Naive thymus-derived CD4-positive, alpha-beta T cell (primary cell): ENCODE data around the gene HAND2. TPM values are rescaled to one million over a fixed set of nuclear protein-coding genes. Genes with fewer than 3 reads are reported as not detected.

ENCODE experiments used
- ATAC-seq: fragments of 150-1000 bp; cut with Tn5 transposase; 2 replicates; pipeline ENCODE4 v1.10.0; 2021; ENCODE audit warnings: mild to moderate bottlenecking, moderate library complexity
- CTCF ChIA-PET: fragments of 350-600 bp; sonication (Branson Sonifier 250); formaldehyde crosslinking; loops from one replicate; lab custom pipeline; 2021; ENCODE audit warnings: antibody characterized with exemption; lab: Charles Lee
- POLR2A ChIA-PET: fragments of 350-600 bp; sonication (Branson Sonifier 250); formaldehyde crosslinking; loops from one replicate; lab custom pipeline; 2021; ENCODE audit warnings: antibody characterized with exemption, inconsistent platforms; lab: Charles Lee
- DNase-seq, 9 donors: peaks; one replicate each; pipeline versions ENCODE4 v3.0.0 to v3.0.0-alpha.2; 2020 to 2022; ENCODE audit warnings: mixed read lengths in 1 of 9
- H3K27ac ChIP-seq: one replicate; pipeline ENCODE4 v1.7.0; 2013; ENCODE audit warnings: mild to moderate bottlenecking, low read depth, low read length, moderate library complexity
- H3K27me3 ChIP-seq, 2 donors: one replicate each; pipeline ENCODE4 v1.7.0; 2013; ENCODE audit warnings: low read length in 2 of 2, mild to moderate bottlenecking in 2 of 2, moderate library complexity in 2 of 2; ENCODE audit not compliant: control insufficient read depth in 2 of 2, insufficient read depth in 2 of 2
- H3K36me3 ChIP-seq, 3 experiments: 1 replicate in 2 of 3; 2 replicates in 1 of 3; pipeline ENCODE4 v1.7.0; 2013; ENCODE audit warnings: low read length in 3 of 3, mild to moderate bottlenecking in 3 of 3, moderate library complexity in 1 of 3; ENCODE audit not compliant: insufficient read depth in 3 of 3, control insufficient read depth in 2 of 3
- H3K4me1 ChIP-seq, 2 donors: one replicate each; pipeline ENCODE4 v1.7.0; 2013; ENCODE audit warnings: low read length in 2 of 2, mild to moderate bottlenecking in 2 of 2, moderate library complexity in 1 of 2; ENCODE audit not compliant: control insufficient read depth in 2 of 2, insufficient read depth in 2 of 2
- H3K4me3 ChIP-seq: 2 replicates; pipeline ENCODE4 v1.7.0; 2013; ENCODE audit warnings: mild to moderate bottlenecking, low read length
- H3K9me3 ChIP-seq, 3 experiments: 1 replicate in 2 of 3; 2 replicates in 1 of 3; pipeline ENCODE4 v1.7.0; 2013; ENCODE audit warnings: low read length in 3 of 3; ENCODE audit not compliant: control insufficient read depth in 2 of 3
- H3K27ac Mint-ChIP-seq, 9 donors: one replicate each; pipeline ENCODE4 v1.8.0; 2020 to 2022; ENCODE audit warnings: mixed read lengths in 9 of 9, mild to moderate bottlenecking in 8 of 9, moderate library complexity in 5 of 9, inconsistent platforms in 2 of 9
- H3K27me3 Mint-ChIP-seq, 5 donors: one replicate each; pipeline ENCODE4 v1.8.0; 2021 to 2022; ENCODE audit warnings: mixed read lengths in 5 of 5, mild to moderate bottlenecking in 1 of 5
- H3K36me3 Mint-ChIP-seq, 5 donors: one replicate each; pipeline ENCODE4 v1.8.0; 2020 to 2022; ENCODE audit warnings: mixed read lengths in 5 of 5, mild to moderate bottlenecking in 3 of 5, inconsistent platforms in 1 of 5
- H3K4me1 Mint-ChIP-seq, 7 donors: one replicate each; pipeline ENCODE4 v1.8.0; 2020 to 2022; ENCODE audit warnings: mixed read lengths in 7 of 7, mild to moderate bottlenecking in 3 of 7, inconsistent platforms in 1 of 7
- H3K4me3 Mint-ChIP-seq, 10 donors: one replicate each; pipeline ENCODE4 v1.8.0; 2020 to 2022; ENCODE audit warnings: mild to moderate bottlenecking in 10 of 10, mixed read lengths in 10 of 10, moderate library complexity in 6 of 10, inconsistent platforms in 2 of 10
- H3K9me3 Mint-ChIP-seq, 11 donors: one replicate each; pipeline ENCODE4 v1.8.0; 2020 to 2022; ENCODE audit warnings: mixed read lengths in 11 of 11, mild to moderate bottlenecking in 4 of 11, inconsistent platforms in 1 of 11, moderate library complexity in 1 of 11
- intact Hi-C, 2 donors: fragments of 100-400 bp; cut with micrococcal nuclease; formaldehyde crosslinking; loops; one replicate each; pipeline ENCODE4 v1.15.1; 2023
- polyA plus RNA-seq, 2 donors: library from polyadenylated mRNA; unstranded; fragments of 300-500 nt; fragmentation: Illumina TruSeq; gene quantifications; one replicate each; pipeline ENCODE4 v1.2.3, GENCODE V29; 2021
- total RNA-seq, 6 experiments: library from RNA in 5 of 6; stranded (reverse) in 5 of 6; gene quantifications; 1 replicate in 5 of 6; 2 replicates in 1 of 6; pipeline ENCODE4 v1.2.3 and lab custom pipeline; 2021 to 2026

The HAND2 gene
- total and polyA plus RNA-seq, 7 experiments from 2014 or later: not detected

- H3K4me1 ChIP-seq: peaks cover 4 to 8% of the 10 kb centered on the region in 2 donors
- CTCF ChIA-PET: no interaction called here
- H3K9me3 ChIP-seq: peaks cover 0 to 39% (median 0%) of the 10 kb centered on the region in 3 experiments
- Mint-ChIP-seq H3K4me3 (peak overlapping the region in 5 of 10 donors; percentile 3 to 75 (median 28)), H3K27ac (peak overlapping the region in 7 of 9 donors; percentile 5 to 88 (median 75)), H3K9me3 (peaks cover 0 to 75% (median 31%) of the 10 kb centered on the region in 11 donors), H3K4me1 (peaks cover 5 to 53% (median 34%) of the 10 kb centered on the region in 7 donors), H3K36me3 (peaks cover 0 to 33% (median 6%) of the 10 kb centered on the region in 5 donors), H3K27me3 (peaks cover 82 to 92% (median 89%) of the 10 kb centered on the region in 5 donors)
- DNase-seq (no peak), ATAC-seq (no peak)
- no peak overlapping the region for H3K27ac ChIP-seq
- H3K27me3 ChIP-seq: peaks cover 9 to 67% of the 10 kb centered on the region in 2 donors
- no peaks in the 10 kb centered on the region for H3K36me3 ChIP-seq
- no peak overlapping the region for H3K4me3 ChIP-seq
- POLR2A ChIA-PET: no interaction called here
- intact Hi-C loops: loop anchor here in 1 of 2 donors (1.0 kb wide), 1 partner anchor 9 kb away; no protein-coding TSS in a partner anchor
Measured at GRCh38 chr4:173527103-173527891, 2.7 kb downstream of the HAND2 start.

DNA sequence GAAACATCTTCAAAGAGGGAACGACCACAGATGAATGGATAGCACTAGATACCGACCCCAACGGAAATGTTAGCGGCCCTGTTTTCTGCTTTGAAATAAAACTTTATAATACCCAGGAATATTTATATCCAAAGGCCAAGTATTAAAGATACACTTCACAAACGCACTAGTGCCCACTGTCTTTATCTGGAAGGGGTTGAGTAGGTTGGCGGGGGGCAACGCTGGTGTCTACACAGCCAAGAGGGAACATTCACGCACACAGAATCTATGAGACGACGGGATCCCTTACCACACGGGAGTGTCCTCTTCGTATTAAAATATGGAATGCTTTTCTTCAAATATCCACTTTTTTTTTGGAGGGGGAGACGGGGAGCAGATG is 3.3 kb downstream of the HAND2 start:
- Histone ChIP-seq H3K27ac (no peak overlapping the region), H3K4me1 (peaks cover 4 to 13% of the 10 kb centered on the region in 2 donors), H3K4me3 (no peak overlapping the region), H3K27me3 (peaks cover 9 to 67% of the 10 kb centered on the region in 2 donors), H3K36me3 (no peaks in the 10 kb centered on the region), H3K9me3 (peaks cover 0 to 39% (median 0%) of the 10 kb centered on the region in 3 experiments)
- CTCF ChIA-PET: no interaction called here
- no peak for ATAC-seq
- no peak for DNase-seq
- Mint-ChIP-seq H3K27me3 (peaks cover 78 to 92% (median 89%) of the 10 kb centered on the region in 5 donors), H3K27ac (peak overlapping the region in 4 of 9 donors; percentile 28 to 87 (median 70)), H3K4me1 (peaks cover 5 to 58% (median 36%) of the 10 kb centered on the region in 7 donors), H3K36me3 (peaks cover 0 to 31% (median 5%) of the 10 kb centered on the region in 5 donors), H3K9me3 (peaks cover 0 to 69% (median 31%) of the 10 kb centered on the region in 11 donors), H3K4me3 (peak overlapping the region in 3 of 10 donors; percentile 4 to 68 (median 28))
- intact Hi-C loops: loop anchor here in 1 of 2 donors (1.0 kb wide), 1 partner anchor 10 kb away; no protein-coding TSS in a partner anchor
- POLR2A ChIA-PET: no interaction called here

DNA sequence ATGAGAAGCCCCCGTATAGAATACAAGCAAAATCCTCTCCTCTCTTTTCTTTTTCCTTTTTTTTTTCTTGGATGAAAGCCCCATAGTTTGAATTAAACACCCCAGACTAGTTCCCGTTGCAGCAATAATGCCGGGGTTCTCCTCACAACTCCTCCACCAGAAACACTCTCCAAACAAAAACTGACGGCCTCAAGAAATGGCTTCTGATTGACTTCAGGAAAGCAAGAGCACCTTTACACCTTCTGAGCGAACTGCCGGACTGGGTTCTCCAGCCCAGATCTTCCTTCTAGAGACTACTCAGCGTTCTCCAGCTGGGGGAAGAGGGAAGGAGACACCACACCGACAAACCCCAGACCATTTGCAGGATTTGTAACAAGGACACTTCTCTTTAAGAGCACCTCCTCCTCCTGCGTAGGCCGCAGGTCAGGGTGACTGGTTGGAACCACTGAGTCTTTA is 4.0 kb downstream of the HAND2 start:
- no peak for ATAC-seq
- Histone ChIP-seq H3K9me3 (peaks cover 0 to 34% (median 0%) of the 10 kb centered on the region in 3 experiments), H3K36me3 (no peaks in the 10 kb centered on the region), H3K27me3 (peaks cover 11 to 66% of the 10 kb centered on the region in 2 donors), H3K4me3 (no peak overlapping the region), H3K27ac (no peak overlapping the region), H3K4me1 (peaks cover 3 to 13% of the 10 kb centered on the region in 2 donors)
- POLR2A ChIA-PET: no interaction called here
- peaks cover 78 to 91% (median 88%) of the 10 kb centered on the region in 5 donors for H3K27me3 Mint-ChIP-seq
- H3K9me3 Mint-ChIP-seq: peaks cover 0 to 65% (median 28%) of the 10 kb centered on the region in 11 donors
- peaks cover 5 to 58% (median 36%) of the 10 kb centered on the region in 7 donors for H3K4me1 Mint-ChIP-seq
- H3K27ac Mint-ChIP-seq: peak overlapping the region in 8 of 9 donors; percentile 7 to 87 (median 66)
- CTCF ChIA-PET: no interaction called here
- no peak for DNase-seq
- H3K4me3 Mint-ChIP-seq: peak overlapping the region in 5 of 10 donors; percentile 12 to 68 (median 46)
- H3K36me3 Mint-ChIP-seq: peaks cover under 1 to 31% (median 6%) of the 10 kb centered on the region in 5 donors
- intact Hi-C loops: no loop called here

DNA sequence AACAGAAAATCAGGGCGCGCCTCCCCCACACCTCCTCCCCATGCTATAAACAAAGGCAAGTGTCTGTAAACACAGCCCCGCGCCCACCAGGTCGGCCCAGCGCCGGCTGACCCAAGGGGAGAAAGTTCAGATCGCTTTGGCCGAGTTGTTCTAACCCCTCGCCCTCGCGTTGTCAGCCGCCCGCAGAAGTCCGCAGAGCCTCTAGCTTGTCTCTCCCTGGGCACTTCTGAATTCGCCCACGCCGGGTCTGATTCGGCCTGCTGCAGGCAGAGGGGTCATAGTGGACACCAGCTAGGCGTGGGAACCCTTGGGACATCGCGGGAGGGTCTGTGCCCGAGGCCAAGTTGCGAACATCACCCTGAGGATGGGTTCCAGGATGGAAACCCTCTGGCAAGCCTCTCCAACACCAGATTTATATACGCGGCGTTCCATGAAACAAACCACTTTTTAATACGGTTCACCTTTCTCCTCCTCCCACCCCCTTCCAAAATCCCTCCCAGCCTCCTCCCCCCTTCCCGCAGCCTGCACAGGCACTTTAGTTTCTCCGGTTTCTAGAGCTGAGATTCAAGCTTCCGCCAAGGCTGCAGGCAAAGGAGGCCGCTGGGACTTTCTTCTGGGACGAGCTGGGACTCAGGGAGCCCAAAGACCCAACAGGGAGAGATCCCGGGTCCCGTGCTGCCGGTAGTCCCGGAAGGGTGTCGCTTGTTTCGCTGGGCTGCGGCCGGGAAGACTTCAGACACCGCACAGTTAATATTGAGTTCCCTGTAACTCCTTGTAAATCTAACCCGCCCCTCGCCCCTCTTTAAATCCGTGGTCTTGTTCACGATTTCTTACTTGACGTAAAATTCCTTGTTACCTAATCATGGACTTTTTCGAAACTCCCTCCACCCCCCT is 4.7 kb downstream of the HAND2 start:
- no peak overlapping the region for H3K27ac ChIP-seq
- DNase-seq (no peak), ATAC-seq (no peak)
- H3K27me3 ChIP-seq: peaks cover 15 to 64% of the 10 kb centered on the region in 2 donors
- H3K4me1 ChIP-seq: peaks cover 0 to 13% of the 10 kb centered on the region in 2 donors
- Mint-ChIP-seq H3K27me3 (peaks cover 78 to 91% (median 88%) of the 10 kb centered on the region in 5 donors), H3K4me3 (peak overlapping the region in 4 of 10 donors; percentile 46 to 68 (median 54)), H3K9me3 (peaks cover 0 to 65% (median 28%) of the 10 kb centered on the region in 11 donors), H3K4me1 (peaks cover 5 to 54% (median 31%) of the 10 kb centered on the region in 7 donors), H3K27ac (peak overlapping the region in 5 of 9 donors; percentile 24 to 87 (median 77)), H3K36me3 (peaks cover 3 to 32% (median 6%) of the 10 kb centered on the region in 5 donors)
- no peaks in the 10 kb centered on the region for H3K36me3 ChIP-seq
- H3K9me3 ChIP-seq: peaks cover 0 to 34% (median 0%) of the 10 kb centered on the region in 3 experiments
- intact Hi-C loops: loop anchor here in 1 of 2 donors (2.0 kb wide), 1 partner anchor 19 kb away; no protein-coding TSS in a partner anchor
- POLR2A ChIA-PET: no interaction called here
- H3K4me3 ChIP-seq: no peak overlapping the region
- CTCF ChIA-PET: no interaction called here

DNA sequence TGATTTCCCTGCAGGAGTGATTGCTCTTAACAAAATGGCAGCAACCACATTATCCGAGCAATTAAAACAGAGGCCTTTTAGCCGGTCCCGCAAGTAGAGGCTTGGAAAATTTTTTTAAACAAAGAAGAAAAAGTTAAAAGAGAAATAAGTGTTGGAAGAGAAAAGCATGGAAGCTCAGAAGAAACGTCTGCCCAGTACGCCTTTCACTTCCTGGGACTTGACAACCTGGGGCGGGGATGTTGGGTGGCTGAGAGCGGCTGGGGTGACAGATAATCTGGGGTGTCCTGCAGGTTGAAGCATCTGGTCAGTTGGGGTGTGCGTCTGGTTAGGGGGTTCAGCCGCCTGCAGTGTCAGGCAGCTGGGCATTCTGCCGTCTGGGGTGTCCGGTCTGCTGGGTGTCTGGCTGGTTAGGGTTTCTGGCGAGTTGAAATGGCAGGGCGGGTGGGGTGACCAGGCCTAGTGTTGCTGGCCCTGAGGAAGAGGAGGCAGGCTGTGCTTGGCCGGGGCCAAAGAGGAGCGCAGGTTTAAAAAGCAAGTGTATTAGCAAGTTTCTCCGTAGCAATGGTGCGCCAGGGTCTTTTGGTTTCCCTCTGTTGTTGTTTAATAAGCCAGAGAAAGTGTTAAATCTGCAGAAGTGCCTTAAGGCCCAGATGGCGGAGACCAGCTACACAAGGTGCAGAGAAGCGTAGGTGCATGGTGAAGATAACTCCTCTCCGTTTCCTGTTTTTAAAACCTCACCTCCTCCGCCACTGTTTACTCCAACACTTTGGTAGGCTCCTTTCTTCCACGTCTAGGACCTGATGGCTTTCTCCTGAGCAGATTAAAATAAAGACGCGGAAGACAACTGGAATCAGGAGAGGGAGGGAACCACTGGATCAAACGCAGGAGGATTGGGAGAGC is 5.6 kb downstream of the HAND2 start:
- Histone ChIP-seq H3K27me3 (peaks cover 20 to 60% of the 10 kb centered on the region in 2 donors), H3K27ac (no peak overlapping the region)

More for the DNA sequence above, 5.6 kb downstream of the HAND2 start:
- peaks cover 0 to 8% of the 10 kb centered on the region in 2 donors for H3K4me1 ChIP-seq
- Mint-ChIP-seq H3K9me3 (peaks cover 0 to 68% (median 31%) of the 10 kb centered on the region in 11 donors), H3K4me3 (peak overlapping the region in 6 of 10 donors; percentile 0 to 56 (median 31)), H3K4me1 (peaks cover 0 to 46% (median 25%) of the 10 kb centered on the region in 7 donors), H3K27me3 (peaks cover 79 to 91% (median 89%) of the 10 kb centered on the region in 5 donors), H3K27ac (peak overlapping the region in 8 of 9 donors; percentile 14 to 87 (median 60)), H3K36me3 (peaks cover 3 to 39% (median 10%) of the 10 kb centered on the region in 5 donors)
- CTCF ChIA-PET: no interaction called here
- POLR2A ChIA-PET: interaction anchor here (0.6 kb wide), 1 partner anchor 118 kb away, joined by 3 read pairs; no protein-coding TSS in a partner anchor
- H3K36me3 ChIP-seq: no peaks in the 10 kb centered on the region
- intact Hi-C loops: loop anchor here in 1 of 2 donors (2.0 kb wide), 1 partner anchor 18 kb away; no protein-coding TSS in a partner anchor
- ATAC-seq (no peak), DNase-seq (no peak)
- no peak overlapping the region for H3K4me3 ChIP-seq
- H3K9me3 ChIP-seq: peaks cover 0 to 34% (median 0%) of the 10 kb centered on the region in 3 experiments
